GM19351 (cell line): ENCODE data around the gene CSRP1.
"Not testable (repeated sequence)": the region's sequence is repeated elsewhere in the genome, so short reads cannot be mapped to it uniquely, and the experiment has no call there.

Source experiments
- ATAC-seq: cut with Tn5 transposase; IDR thresholded peaks from one replicate; pipeline ENCODE4 v1.9.1; 2021; ENCODE audit warnings: mild to moderate bottlenecking, moderate library complexity; ENCODE audit not compliant: unreplicated experiment

Gene CSRP1

GRCh38 chr1:201479201-201479730, 27.7 kb downstream of the CSRP1 start:
- no peak for ATAC-seq

GRCh38 chr1:201478666-201479065, 28.3 kb downstream of the CSRP1 start:
- ATAC-seq: not testable (repeated sequence)

- ATAC-seq: no peak
Observed at GRCh38 chr1:201476670-201477344, 30.1 kb downstream of the CSRP1 start.

- ATAC-seq: no peak
Observed at GRCh38 chr1:201475915-201476669, 30.8 kb downstream of the CSRP1 start.

GRCh38 chr1:201475130-201475529, 31.8 kb downstream of the CSRP1 start:
- ATAC-seq: no peak

DNA sequence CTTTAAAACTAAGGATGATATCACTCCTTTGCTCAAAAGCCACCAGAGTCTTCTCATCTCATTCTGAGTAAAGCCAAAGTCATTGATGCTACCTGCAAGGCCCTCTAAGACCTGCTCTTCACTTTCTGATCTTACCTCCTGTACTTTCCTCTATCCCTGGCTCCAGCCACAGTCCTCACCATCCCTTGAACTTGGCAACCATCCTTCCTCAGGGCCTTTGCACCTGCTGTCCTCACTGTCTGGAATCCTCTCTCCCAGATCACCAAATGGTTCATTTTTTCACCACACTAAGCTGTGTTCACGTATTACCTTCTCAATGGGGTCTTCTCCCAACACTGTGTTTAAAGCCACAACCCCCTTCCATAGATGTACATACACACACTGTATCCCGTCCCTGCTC, 33.6 kb downstream of the CSRP1 start:
- ATAC-seq: no peak

GRCh38 chr1:201472321-201472720, 34.6 kb downstream of the CSRP1 start:
- not testable (repeated sequence) for ATAC-seq

- ATAC-seq: no peak
Observed at GRCh38 chr1:201471772-201472171, 35.2 kb downstream of the CSRP1 start.

DNA sequence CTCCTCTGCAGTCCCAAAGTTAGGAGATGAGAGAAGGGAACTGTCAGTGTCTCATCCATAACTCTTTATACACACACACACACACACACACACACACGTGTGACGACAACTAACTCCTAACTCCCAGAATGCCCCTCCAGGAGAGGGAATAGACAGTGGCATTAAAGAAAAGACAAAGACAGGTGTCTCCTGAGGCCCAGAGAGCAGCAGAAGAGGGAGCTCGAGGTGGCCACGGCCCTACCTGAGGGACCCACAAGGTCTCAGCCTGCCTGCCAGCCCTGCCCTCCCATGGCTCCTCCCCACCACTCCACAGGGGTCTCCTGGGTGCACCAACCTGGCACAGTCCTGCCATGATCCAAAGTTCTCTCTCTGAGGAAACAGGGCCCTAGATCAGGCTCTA, 36.3 kb downstream of the CSRP1 start:
- ATAC-seq: no peak

DNA sequence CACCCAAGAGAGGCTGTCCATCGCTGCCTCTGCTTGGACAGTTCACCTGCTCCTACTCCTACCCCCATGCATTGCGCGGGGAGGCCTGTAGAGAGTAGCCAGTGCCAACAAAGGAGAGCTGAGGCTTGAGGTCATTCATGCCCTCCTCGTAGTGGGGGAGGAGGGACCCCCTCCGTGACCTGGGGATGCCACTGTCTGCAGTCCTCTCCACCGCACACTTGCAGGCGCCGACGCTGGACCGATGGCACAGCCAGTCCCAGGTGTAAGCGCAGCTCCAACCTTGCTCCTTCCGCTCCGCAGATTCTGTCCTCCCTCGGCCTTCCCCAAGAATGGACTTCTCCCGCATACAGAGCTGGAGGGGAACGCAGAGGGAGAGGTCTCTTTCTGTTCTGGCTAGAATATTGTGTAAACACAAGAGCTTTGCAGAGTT, 37.3 kb downstream of the CSRP1 start:
- no peak for ATAC-seq

DNA sequence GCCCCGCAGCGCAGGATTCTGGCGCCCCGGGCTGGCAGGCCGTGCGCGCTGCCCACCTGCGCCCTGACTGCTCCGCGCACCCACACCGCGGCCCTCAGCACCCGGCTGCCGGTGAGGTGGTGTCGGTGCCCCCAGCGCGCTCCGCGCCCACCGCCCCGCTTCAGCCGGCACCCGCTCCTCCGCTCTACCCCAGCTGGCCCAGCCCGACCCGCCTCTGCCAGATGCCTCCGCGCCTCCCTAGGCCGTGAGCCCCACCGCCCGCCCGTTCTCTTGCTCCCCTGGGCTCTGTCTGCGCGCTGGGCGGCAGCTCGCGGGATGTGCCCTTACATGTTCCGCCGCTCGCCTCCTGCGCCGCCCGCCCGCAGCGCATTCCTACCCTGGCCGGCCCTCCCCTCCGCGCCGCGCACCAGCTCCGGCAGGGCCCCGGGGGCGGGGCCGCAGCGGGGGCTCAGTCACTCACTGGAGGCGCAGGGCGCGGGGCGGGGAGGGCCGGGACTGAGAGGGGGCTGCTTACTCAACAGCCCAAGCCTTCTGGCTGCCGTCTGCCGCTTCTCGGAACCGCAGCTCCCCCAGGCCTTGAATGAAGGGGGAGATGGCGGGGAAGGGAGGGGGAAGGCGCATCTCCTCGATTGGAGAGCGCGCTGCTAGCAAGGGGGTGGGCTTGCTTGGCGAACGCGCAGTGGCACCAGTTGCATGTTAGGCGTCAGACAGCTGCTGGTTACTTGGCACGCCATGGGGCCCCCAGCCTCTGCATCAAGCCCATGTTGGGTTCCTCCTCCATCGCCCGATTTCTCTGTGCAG, 37.9 kb downstream of the CSRP1 start, which contains the start of gene PHLDA3:
Gene PHLDA3, minus strand, starts transcription at position 345 of the 801 bp plus-strand sequence. CDS start 402 bp downstream, outside the sequence.
- peak; percentile 74 for ATAC-seq

DNA sequence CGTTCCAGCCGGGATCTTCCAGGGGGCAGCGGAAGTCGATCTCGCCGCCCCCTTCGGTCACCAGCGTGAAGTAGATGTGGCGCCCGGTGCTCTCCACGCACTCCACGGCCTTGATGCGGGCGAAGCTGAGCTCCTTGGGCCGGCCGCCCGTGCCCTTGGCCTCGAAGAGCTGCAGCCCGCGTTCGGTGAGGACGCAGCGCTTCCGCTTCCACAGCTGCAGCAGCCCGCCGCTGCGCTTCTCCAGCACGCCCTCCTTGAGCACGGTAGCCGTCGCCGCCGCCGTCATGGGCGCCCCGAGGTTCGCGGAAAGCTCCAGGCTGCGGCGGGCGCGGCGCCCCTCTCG, 38.5 kb downstream of the CSRP1 start:
- ATAC-seq: peak; percentile 52

DNA sequence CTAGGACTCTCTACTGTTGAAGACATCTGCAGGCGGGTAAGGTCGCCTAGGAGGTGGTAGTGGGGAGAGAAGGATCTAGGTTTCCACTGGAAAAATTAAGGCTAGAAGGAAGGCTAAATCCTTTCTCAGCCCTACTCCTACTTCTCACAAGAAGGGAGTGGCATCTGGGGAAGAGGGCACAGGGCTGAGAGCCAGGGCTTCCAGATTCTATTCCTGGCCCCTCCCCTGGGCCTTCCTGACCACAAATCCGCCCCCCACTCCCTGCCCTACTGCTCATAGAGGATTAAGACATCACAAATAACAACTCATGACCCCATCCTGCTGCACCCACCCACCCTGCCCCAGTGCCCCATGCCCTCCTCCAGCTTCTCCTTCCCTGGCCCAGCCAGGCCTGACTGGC, 40.4 kb downstream of the CSRP1 start:
- no peak for ATAC-seq

- ATAC-seq: no peak
Observed at GRCh38 chr1:201465698-201466290, 41.1 kb downstream of the CSRP1 start.

DNA sequence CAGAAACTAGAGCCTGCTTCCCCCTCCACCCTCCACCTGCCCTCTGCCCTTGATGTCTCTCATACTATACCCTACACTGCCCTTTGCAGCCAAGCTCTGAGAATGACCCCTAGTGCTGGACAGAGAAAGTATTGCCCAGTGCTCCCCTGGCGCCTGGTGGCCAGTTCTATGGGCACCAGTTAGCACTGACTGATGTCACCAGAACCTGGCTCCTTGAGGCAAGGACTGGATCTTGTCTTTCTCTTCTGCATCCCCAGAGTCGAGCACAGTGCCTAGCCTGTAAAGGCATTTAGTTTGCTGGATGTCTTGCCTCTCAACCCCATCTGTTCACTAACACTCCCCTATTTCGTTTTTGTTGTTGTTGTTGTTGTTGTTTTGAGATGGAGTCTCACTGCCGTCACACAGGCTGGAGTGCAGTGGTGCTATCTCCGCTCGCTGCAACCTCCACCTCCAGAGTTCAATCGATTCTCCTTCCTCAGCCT, 43.8 kb downstream of the CSRP1 start:
- ATAC-seq: no peak

- no peak for ATAC-seq
Observed at GRCh38 chr1:201461645-201462441, 45.1 kb downstream of the CSRP1 start.

- ATAC-seq: no peak
Observed at GRCh38 chr1:201460814-201461644, 45.9 kb downstream of the CSRP1 start.

- no peak for ATAC-seq
Observed at GRCh38 chr1:201459775-201460174, 47.1 kb downstream of the CSRP1 start.

- no peak for ATAC-seq
Observed at GRCh38 chr1:201459052-201459451, 47.9 kb downstream of the CSRP1 start.
